GM21528 (cell line): ENCODE data around the gene SMIM35.

Experiments
- ATAC-seq: cut with Tn5 transposase; IDR thresholded peaks from one replicate; pipeline ENCODE4 v1.9.1; 2021; ENCODE audit warnings: mild to moderate bottlenecking, moderate library complexity; ENCODE audit not compliant: unreplicated experiment, low FRiP score

The SMIM35 gene

DNA sequence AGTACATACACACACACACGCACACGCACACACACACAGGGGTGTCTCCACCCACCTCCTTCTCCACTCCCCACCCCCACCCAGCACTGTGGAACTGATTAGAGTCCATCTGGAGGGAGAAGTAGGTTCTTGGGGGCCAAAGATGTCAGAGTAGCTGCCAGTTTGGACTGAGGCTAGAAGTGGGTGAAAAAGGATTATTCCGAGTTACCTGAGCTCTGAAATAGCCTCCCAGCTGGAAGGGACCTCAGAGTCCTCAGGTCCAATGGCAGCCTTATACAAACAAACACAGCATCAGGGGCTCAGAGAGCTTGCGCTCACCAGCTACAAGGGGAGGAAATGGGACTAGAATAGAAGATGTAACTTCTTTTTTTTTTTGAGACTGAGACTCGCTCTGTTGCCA, 79.7 kb downstream of the SMIM35 start:
- no peak for ATAC-seq

DNA sequence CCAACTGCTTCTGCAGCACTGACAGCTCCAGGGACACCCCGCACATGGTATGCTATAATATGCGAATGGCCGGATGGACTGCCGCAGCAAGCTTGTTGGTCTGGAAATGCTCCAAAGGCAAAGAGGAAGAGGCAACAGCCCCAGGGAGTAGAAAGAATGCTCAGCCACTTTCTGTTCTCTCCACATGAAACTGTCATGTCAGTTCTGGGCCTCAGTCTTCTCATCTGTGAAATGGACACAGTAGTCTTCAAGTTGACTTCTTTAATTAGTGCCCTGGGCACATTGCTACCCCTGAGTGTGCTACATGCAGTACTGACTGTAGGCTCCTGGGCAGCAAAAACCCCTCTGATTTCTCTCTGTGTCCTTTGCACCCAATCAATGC, 80.6 kb downstream of the SMIM35 start:
- ATAC-seq, result no peak

GRCh38 chr11:118005224-118006152, 81.3 kb downstream of the SMIM35 start:
- no peak for ATAC-seq

DNA sequence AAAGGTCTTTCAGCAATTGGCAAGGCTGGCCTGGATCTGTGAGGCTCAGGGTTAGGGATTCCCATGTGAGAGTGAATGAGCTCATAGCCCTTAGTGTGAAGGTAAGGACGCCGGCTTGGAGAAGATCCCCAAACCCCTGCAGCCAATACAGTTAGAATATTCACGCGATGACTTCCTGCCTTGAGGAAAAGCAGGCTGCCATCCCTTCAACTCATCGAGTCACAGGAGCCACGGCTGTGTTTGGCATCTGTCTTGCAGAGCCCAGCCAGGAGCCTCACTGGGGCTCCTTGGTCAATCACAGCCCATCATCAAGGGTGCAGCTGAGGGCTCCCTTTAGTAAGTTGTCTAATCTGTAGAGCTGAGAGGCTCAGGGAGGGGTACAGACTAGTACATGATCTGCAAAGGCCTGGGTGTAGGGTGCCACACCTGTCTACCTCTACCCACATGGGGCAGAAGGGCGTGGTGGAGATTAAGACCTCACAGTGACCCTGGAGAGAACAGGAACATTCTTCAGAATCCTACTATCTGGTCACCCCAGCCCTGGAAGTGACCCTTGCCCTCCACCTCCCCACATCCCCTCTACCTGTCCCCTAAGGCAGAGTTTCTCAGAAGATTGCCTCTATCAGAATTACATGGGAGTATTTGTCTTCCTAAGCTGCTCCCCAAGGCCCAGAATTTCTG, 82.1 kb downstream of the SMIM35 start:
- ATAC-seq, result no peak

- ATAC-seq, result no peak
Observed at GRCh38 chr11:118003456-118003855, 83.3 kb downstream of the SMIM35 start.

DNA sequence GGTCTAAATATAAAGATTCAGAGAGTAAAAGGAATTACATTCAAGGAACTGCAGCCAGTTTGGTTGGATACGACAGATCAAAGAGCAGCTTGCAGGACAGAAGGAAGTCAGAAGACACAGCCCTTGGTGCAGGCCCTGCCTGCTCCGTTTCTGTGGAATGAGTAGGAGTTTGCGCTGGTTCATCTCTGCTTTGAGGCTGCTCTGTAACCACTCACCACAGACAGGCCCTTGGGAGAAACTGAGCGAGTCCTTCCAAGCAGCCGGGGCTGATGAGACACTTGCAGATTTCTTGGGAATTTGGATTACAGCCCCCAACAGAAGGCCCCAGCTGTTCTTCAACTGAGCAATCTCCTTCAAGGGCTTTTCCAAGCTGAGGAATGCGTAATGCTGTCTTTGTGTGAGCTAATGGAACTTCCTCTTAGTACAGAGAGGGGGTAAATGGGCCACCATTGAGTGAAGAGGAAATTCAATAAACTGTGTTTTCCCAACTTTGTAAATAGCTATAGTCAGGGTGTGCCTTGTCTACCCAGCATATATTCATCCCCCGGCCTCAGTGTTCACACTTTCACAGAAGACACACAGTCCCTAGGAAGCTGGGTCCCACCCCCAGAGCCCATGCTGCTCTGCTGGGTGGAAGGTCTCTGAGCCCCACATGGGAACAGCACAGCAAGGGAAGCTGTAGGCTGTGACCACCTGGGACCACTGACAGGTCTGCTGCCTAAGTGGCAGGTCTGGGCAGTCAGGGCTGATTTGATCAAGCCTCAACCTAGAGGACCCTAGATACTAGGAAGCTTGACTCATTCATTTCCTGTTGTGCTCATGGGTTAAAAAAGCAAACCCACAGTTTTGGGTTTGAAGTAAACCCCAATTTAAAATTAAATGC, 84.0 kb downstream of the SMIM35 start:
- ATAC-seq, result no peak

GRCh38 chr11:118002010-118002540, 84.7 kb downstream of the SMIM35 start:
- no peak for ATAC-seq

DNA sequence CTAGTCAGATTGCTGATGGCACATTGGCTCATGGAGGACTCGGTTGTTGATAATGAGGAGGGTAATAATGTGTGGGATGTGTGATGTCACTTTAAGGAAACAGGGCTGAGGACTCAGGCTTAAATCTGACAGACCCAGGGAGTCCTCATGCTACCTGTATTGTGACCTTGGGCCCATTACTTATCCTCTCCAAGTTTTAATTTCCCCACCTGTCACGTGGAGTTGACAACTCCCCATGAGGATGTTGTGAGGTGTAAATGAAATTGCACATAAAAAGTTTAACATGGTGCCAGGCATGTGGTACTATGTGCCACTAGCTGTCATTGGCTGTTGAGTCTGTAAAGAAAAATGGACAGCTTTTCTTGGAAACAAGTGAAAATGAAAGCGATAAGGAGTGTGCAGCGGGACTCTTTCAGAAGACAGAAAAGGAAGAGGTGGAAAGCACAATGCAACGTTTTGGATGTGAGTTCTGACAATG, 85.2 kb downstream of the SMIM35 start:
- no peak for ATAC-seq

- no peak for ATAC-seq
Observed at GRCh38 chr11:118000850-118001228, 85.9 kb downstream of the SMIM35 start.

GRCh38 chr11:118000067-118000849, 86.5 kb downstream of the SMIM35 start:
- ATAC-seq, result no peak

DNA sequence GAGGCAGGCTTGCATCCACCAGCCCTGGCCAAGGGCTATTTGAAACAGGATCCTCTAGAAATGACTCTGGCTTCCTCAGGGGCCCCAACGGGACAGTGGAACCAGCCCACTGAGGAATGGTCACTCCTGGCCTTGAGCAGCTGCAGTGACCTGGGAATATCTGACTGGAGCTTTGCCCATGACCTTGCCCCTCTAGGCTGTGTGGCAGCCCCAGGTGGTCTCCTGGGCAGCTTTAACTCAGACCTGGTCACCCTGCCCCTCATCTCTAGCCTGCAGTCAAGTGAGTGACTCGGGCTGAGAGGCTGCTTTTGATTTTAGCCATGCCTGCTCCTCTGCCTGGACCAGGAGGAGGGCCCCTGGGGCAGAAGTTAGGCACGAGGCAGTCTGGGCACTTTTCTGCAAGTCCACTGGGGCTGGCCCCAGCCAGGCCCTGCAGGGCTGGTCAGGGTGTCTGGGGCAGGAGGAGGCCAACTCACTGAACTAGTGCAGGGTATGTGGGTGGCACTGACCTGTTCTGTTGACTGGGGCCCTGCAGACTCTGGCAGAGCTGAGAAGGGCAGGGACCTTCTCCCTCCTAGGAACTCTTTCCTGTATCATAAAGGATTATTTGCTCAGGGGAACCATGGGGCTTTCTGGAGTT, 87.3 kb downstream of the SMIM35 start:
- no peak for ATAC-seq

GRCh38 chr11:117998664-117999353, 88.0 kb downstream of the SMIM35 start:
- peak; percentile 5 for ATAC-seq

GRCh38 chr11:117997823-117998579, 88.8 kb downstream of the SMIM35 start:
- peak; percentile 66 for ATAC-seq

DNA sequence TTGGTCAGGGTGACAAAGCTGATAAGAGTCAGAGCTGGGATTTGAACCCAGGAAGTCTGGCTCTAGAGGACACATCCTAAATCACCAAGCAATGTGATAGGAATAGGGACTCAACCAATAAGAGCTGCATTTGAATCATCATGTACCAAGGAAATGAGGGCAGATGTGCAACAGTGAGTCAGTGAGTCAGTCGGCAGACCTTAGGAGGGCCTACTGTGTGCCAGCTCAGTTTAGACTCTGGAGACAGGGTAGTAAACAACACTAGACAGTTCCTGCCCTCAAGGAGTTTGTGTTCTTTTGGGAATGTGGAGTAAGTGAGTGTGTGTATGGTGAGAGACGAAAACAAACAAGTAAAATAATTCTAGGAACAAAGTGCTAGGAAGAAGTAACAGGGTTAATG, 89.4 kb downstream of the SMIM35 start:
- ATAC-seq, result no peak

DNA sequence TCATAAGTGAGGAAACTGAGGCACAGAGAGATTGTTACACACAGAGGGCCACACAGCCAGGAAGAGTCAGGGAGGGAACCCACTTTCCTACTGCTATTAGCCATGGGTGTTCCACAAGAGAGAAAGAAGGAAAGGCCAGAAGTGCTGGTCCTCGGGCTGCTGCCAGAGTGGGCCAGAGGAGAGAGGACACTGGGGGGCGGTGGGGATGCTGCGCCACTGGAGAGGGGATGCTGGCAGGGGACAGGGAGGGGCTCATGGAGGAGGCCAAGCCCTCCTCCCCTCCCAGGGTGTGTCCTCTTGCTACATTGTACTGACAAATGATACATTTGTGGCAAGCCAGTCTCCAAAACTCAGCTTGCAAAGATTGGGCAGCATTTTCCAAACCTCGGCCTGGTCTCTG, 90.7 kb downstream of the SMIM35 start:
- ATAC-seq, result no peak

- no peak for ATAC-seq
Observed at GRCh38 chr11:117995472-117995871, 91.3 kb downstream of the SMIM35 start.

- ATAC-seq, result no peak
Observed at GRCh38 chr11:117993988-117994745, 92.6 kb downstream of the SMIM35 start.
